ENCODE data around the gene PARP16.
"Not testable (repeated sequence)": the region's sequence is repeated elsewhere in the genome, so short reads cannot be mapped to it uniquely, and the experiment has no call there.

Gene PARP16

GRCh38 chr15:65231306-65231705, 55.4 kb downstream of the PARP16 start:
- no peak for DNase-seq

GRCh38 chr15:65226901-65227300, 59.8 kb downstream of the PARP16 start:
- not testable (repeated sequence) for DNase-seq

GRCh38 chr15:65226221-65226620, 60.5 kb downstream of the PARP16 start:
- no peak for DNase-seq

DNA sequence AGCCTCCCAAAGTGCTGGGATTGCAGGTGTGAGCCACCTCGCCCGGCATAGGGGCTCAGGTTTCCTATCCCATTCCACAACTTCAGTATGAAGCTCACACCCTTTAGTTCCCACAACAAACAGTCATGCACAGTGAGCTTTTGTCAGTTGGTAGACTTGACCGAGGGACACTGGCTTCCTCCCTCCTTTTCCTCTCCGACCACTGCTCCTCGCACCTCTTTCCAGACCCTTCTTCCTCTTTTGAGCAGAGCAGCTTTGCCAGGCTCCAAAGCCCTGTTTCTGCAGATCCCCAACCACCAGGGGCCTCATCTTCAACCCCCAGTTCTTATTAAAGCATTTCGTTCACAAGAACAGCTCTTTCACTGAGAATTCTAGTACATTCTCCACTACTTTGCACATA, 62.7 kb downstream of the PARP16 start:
- no peak for DNase-seq

GRCh38 chr15:65222891-65223290, 63.8 kb downstream of the PARP16 start:
- no peak for DNase-seq

- no peak for DNase-seq
Measured at GRCh38 chr15:65221697-65222096, 65.0 kb downstream of the PARP16 start.

GRCh38 chr15:65219137-65219536, 67.5 kb downstream of the PARP16 start:
- DNase-seq = no peak

- DNase-seq = no peak
Measured at GRCh38 chr15:65217526-65218482, 68.9 kb downstream of the PARP16 start.

- no peak for DNase-seq
Measured at GRCh38 chr15:65215496-65215895, 71.2 kb downstream of the PARP16 start.

GRCh38 chr15:65214010-65214409, 72.7 kb downstream of the PARP16 start:
- no peak for DNase-seq

- DNase-seq = no peak
Measured at GRCh38 chr15:65213241-65213640, 73.4 kb downstream of the PARP16 start.

DNA sequence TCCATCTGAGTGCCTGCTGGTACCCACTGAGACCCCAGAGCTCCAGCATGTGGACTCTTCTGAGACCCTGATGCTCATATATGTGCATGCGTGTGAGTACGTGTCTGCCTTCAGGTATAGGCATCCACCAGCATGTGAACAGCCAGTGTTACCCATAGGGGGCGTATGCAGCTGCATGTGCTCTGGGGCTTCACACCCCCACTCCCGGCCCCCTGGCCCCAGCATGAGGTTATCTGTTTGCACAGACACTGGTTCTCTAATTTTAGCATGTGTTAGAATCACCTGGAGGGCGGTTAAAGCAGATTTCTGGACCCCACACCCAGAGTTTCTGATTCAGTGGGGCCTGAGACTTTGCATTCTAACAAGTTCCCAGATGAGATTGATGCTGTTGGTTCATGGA, 74.6 kb downstream of the PARP16 start:
- peak; percentile 36 for DNase-seq

DNA sequence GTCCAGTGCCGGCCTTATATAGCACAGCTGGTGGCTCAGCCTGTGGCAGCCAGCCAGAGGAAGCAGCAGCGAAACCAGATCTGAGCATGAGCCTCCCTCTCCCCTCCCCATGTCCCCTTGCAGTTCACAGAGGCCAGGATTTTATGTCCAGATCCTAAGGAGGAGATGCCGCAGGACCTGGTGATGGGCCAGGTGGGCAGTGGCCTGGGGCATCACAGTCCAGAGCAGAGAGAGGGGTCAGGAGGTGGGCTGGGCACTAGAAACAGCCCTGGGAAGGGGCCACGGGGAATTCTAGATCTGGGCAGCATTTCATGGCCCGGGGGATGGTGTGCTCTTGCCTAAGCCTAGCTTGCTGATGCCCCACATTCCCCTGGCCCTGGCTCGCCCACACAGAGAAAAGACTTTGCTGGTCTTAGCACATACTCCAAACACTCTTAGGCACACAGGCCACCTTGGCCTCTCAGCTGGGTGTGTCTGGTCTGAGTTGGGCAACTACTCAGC, 75.2 kb downstream of the PARP16 start:
- DNase-seq = no peak

GRCh38 chr15:65210770-65211481, 75.8 kb downstream of the PARP16 start, which contains the start of gene CILP:
Gene CILP, minus strand, starts transcription at chr15:65211473. Its CDS starts 1,718 bp downstream, at chr15:65209755.
- no peak for DNase-seq

GRCh38 chr15:65209701-65210643, 76.7 kb downstream of the PARP16 start:
- DNase-seq = no peak

DNA sequence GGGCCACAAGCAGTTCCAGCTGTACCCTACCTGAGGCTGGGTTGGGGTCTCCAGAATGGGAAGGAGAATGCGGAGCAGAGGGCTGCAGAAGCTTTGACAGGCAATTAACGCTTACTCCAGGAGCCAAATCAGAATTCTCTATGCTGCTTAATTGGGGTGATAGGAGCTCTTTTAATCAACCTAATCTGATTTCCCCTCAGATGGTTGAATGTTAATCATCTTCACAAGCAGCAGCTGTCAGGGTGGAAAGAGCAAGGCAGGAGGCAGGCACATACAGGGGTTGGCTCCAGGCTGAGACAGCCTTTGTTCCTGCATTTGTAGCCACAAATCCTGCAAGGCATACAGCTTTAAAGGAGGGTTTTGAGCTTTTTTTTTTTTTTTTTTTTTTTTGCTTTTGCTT, 78.0 kb downstream of the PARP16 start:
- no peak for DNase-seq

All from CD4-positive, alpha-beta T cell treated with Interleukin-10 for 1 hour (primary cell).